SU-DHL-6 (cell line): ENCODE measurements around the gene TMEM43.

Source experiments
- EZH2phosphoT487 ChIP-seq: fragments of 200-600 bp; sonication (generic), shearing (Covaris generic); conservative IDR thresholded peaks from 2 replicates; pipeline ENCODE4 v1.6.1; 2018; ENCODE audit warnings: mild to moderate bottlenecking, antibody characterized with exemption, low read length, moderate library complexity, mixed read lengths
- TF ChIP-seq, protein P1 (sequence below): fragments of 200-600 bp; sonication (generic); IDR thresholded peaks from one replicate; pipeline ENCODE4 v1.5.1; 2017; ENCODE audit warnings: antibody characterized with exemption, mild to moderate bottlenecking, low read length, moderate library complexity; ENCODE audit not compliant: insufficient read depth, poor library complexity, severe bottlenecking

DNA sequence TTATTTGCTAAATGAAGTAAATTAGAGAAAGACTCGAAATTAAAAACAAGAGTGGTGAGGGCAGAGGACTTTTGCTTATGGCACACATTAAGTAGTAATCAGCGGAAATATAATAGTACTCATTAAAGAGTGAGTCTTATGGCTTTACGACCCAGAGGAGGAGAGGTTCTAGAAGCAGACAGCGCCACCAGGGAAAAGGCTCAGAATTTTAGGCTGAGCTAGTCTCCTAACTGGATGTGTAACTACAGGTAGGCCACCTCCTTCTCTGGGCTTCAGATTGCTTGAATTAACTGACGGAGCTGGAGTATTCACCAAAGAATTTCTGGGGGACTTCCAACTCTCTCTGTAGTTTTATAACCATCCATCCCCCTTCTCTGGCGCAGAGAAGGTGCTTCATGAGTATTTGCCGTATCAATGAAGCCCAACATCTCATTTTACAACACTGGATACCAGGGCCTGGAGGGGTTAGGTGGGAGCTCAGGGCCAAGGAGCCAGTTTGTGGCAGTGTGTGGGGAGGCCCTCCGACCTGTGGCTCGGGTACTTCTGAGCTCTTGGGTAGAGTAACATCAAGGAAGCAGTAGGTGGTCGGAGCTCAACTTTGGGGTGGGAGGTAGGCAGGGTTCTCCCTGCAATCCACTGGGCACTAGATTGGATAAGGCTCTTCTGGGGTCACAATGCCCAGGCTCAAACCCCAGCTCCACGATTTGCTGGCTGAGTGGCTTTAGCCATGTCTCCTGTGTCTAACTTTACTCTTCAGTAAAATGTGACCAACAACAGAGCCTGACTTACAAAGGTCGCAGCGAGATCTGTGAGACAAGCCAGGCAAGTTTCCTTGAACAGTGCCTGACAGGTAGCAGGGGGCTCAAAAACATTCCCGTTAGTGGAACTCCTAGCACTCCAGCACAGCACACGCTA lies 1.3 kb upstream of the TMEM43 start:
- TF ChIP-seq, protein P1, sequence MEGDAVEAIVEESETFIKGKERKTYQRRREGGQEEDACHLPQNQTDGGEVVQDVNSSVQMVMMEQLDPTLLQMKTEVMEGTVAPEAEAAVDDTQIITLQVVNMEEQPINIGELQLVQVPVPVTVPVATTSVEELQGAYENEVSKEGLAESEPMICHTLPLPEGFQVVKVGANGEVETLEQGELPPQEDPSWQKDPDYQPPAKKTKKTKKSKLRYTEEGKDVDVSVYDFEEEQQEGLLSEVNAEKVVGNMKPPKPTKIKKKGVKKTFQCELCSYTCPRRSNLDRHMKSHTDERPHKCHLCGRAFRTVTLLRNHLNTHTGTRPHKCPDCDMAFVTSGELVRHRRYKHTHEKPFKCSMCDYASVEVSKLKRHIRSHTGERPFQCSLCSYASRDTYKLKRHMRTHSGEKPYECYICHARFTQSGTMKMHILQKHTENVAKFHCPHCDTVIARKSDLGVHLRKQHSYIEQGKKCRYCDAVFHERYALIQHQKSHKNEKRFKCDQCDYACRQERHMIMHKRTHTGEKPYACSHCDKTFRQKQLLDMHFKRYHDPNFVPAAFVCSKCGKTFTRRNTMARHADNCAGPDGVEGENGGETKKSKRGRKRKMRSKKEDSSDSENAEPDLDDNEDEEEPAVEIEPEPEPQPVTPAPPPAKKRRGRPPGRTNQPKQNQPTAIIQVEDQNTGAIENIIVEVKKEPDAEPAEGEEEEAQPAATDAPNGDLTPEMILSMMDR = no peak
- no peak for TF ChIP-seq EZH2phosphoT487
